HuH-7 (cell line): ENCODE data around the gene DEDD.

Experiments used
- DNase-seq: peaks from one replicate; pipeline ENCODE4 v3.0.0; 2011; ENCODE audit warnings: low spot score

DEDD gene

GRCh38 chr1:161072751-161073449 lies 59.6 kb downstream of the DEDD start:
- DNase-seq: no peak

GRCh38 chr1:161071886-161072371 lies 60.5 kb downstream of the DEDD start:
- DNase-seq: peak; percentile 74
